K562 (cell line): ENCODE results near the gene ANKS3. TPM values are rescaled to one million over a fixed set of nuclear protein-coding genes. Genes with fewer than 3 reads are reported as not detected.

ENCODE experiments used
- BRD4 ChIP-seq: fragments of 200-600 bp; sonication (generic); IDR thresholded peaks from 2 replicates; pipeline ENCODE4 v1.6.1; 2017; ENCODE audit warnings: inconsistent platforms
- CGGBP1 ChIP-seq: fragments of 250-450 bp; sonication (Bioruptor Pico); IDR thresholded peaks from 2 replicates; pipeline ENCODE4 v1.9.0; 2021; ENCODE audit warnings: mild to moderate bottlenecking
- CTCF ChIP-seq, 3 experiments: IDR thresholded peaks in 2 of 3; conservative IDR thresholded peaks in 1 of 3; 2 replicates each; pipeline ENCODE4 v1.5.1; 2011 to 2012; ENCODE audit warnings: low read length in 3 of 3, mild to moderate bottlenecking in 3 of 3, control low read depth in 2 of 3, improper control_type of control experiment in 1 of 3, inconsistent platforms in 1 of 3, low read depth in 1 of 3, mixed read lengths in 1 of 3, moderate library complexity in 1 of 3; ENCODE audit not compliant: insufficient read depth in 2 of 3
- DPF2 ChIP-seq: fragments of 450-650 bp; IDR thresholded peaks from 2 replicates; pipeline ENCODE4 v1.6.1; 2016
- ESRRB ChIP-seq: fragments of 250-450 bp; sonication (Bioruptor Pico); IDR thresholded peaks from 2 replicates; pipeline ENCODE4 v1.5.0; 2020; ENCODE audit warnings: mild to moderate bottlenecking, moderate library complexity, borderline replicate concordance
- GABPA ChIP-seq: fragments of 200-800 bp; sonication (Bioruptor generic); conservative IDR thresholded peaks from 2 replicates; pipeline ENCODE4 v1.6.1; 2016; ENCODE audit warnings: low read depth, missing genetic modification characterization, missing compliant biosample characterization
- GTF2A2 ChIP-seq: IDR thresholded peaks from 2 replicates; pipeline ENCODE4 v1.6.1; 2016; ENCODE audit warnings: mild to moderate bottlenecking, missing genetic modification characterization, missing compliant biosample characterization
- HMBOX1 ChIP-seq: sonication (generic); IDR thresholded peaks from 2 replicates; pipeline ENCODE4 v1.6.1; 2016
- ID3 ChIP-seq, 2 experiments: fragments of 250-450 bp in 1 of 2; fragments of 450-650 bp in 1 of 2; sonication (Bioruptor Pico) in 1 of 2; IDR thresholded peaks; 2 replicates each; pipeline versions ENCODE4 v1.6.1 to v1.8.0; 2016 to 2021; ENCODE audit warnings: mild to moderate bottlenecking in 2 of 2, moderate library complexity in 2 of 2, missing compliant biosample characterization in 1 of 2, missing genetic modification characterization in 1 of 2
- MXI1 ChIP-seq: IDR thresholded peaks from 2 replicates; pipeline ENCODE4 v1.6.1; 2011; ENCODE audit warnings: low read depth, mild to moderate bottlenecking, improper control_type of control experiment, low read length
- NFATC3 ChIP-seq: fragments of 450-650 bp; IDR thresholded peaks from 2 replicates; pipeline ENCODE4 v1.6.1; 2017; ENCODE audit warnings: mild to moderate bottlenecking
- NR1H2 ChIP-seq: sonication (generic); formaldehyde crosslinking; IDR thresholded peaks from 2 replicates; pipeline ENCODE4 v1.4.0; 2020; ENCODE audit warnings: mild to moderate bottlenecking, missing genetic modification reagents
- PRMT5 ChIP-seq: sonication (generic); formaldehyde crosslinking; IDR thresholded peaks from 2 replicates; pipeline ENCODE4 v1.5.0; 2020; ENCODE audit warnings: missing genetic modification reagents
- RUNX1 ChIP-seq: sonication (generic); IDR thresholded peaks from 2 replicates; pipeline ENCODE4 v1.6.1; 2016; ENCODE audit warnings: antibody characterized with exemption, low read depth
- TBL1XR1 ChIP-seq, 2 experiments: IDR thresholded peaks; 2 replicates each; pipeline ENCODE4 v1.6.1; 2012; ENCODE audit warnings: improper control_type of control experiment in 2 of 2, low read length in 2 of 2, mild to moderate bottlenecking in 1 of 2
- THRB ChIP-seq: fragments of 450-650 bp; formaldehyde crosslinking; conservative IDR thresholded peaks from 2 replicates; pipeline ENCODE4 v1.4.0; 2022; ENCODE audit warnings: mild to moderate bottlenecking, missing genetic modification characterization
- TOE1 ChIP-seq, 2 experiments: fragments of 450-650 bp in 1 of 2; sonication (generic) in 1 of 2; formaldehyde crosslinking in 1 of 2; IDR thresholded peaks; 2 replicates each; pipeline versions ENCODE4 v1.7.1 to v1.8.0; 2016 to 2022; ENCODE audit warnings: borderline replicate concordance in 2 of 2, mild to moderate bottlenecking in 2 of 2, antibody characterized with exemption in 1 of 2, inconsistent platforms in 1 of 2, low read depth in 1 of 2, missing genetic modification reagents in 1 of 2, moderate library complexity in 1 of 2
- ZBTB34 ChIP-seq: fragments of 250-450 bp; sonication (Bioruptor Pico); IDR thresholded peaks from 2 replicates; pipeline ENCODE4 v1.8.0; 2021; ENCODE audit warnings: mild to moderate bottlenecking, moderate library complexity
- ZNF134 ChIP-seq: fragments of 250-450 bp; sonication (Bioruptor Pico); conservative IDR thresholded peaks from 2 replicates; pipeline ENCODE4 v1.4.0; 2020
- ZNF436 ChIP-seq: fragments of 250-450, 450-650 bp; sonication (Bioruptor Pico); formaldehyde crosslinking; IDR thresholded peaks from 2 replicates; pipeline ENCODE4 v1.7.0; 2020; ENCODE audit warnings: mild to moderate bottlenecking
- ZNF699 ChIP-seq: fragments of 250-450 bp; sonication (Bioruptor Pico); IDR thresholded peaks from 2 replicates; pipeline ENCODE4 v1.8.0; 2021; ENCODE audit warnings: mild to moderate bottlenecking, moderate library complexity; ENCODE audit not compliant: insufficient replicate concordance
- polyA plus RNA-seq, 8 experiments: library from polyadenylated mRNA; depleted of rRNA in 4 of 8; stranded (reverse) in 5 of 8; unstranded in 3 of 8; fragments of >200 nt; fragmentation: Nextera tagmentation in 2 of 8; fragmentation: Illumina TruSeq in 1 of 8; extraction: Ambion mirVana in 2 of 8; extraction: Trizol in 1 of 8; gene quantifications; 2 replicates each; pipeline versions ENCODE4 v1.2.1 to v1.2.3, GENCODE V29; 2011 to 2014; ENCODE audit warnings: inconsistent platforms in 1 of 8, missing spikeins in 1 of 8
- total RNA-seq, 7 experiments: library from RNA; depleted of rRNA in 6 of 7; stranded (reverse); fragments of >200 nt in 6 of 7; fragmentation: Illumina TruSeq in 2 of 7; extraction: Trizol in 2 of 7; gene quantifications; 2 replicates each; pipeline versions ENCODE4 v1.2.1 to v1.2.3, GENCODE V29; 2011 to 2021; ENCODE audit warnings: low replicate concordance in 1 of 7

ANKS3 gene
- total and polyA plus RNA-seq, 9 of the 15 experiments (the other 6 are each of a cell fraction or from before 2014, with no cell fraction given), result 0.43 to 25.7 (median 14.8) TPM

GRCh38 chr16:4768549-4769305 is 34.7 kb upstream of the ANKS3 start (continued):
- no peak for TF ChIP-seq ID3 (CRISPR knock-in tag; IDR thresholded peaks at IDR 0.05)
- TF ChIP-seq ID3 (tag; IDR thresholded peaks at IDR 0.05), result 0 out of 2 replicates have a peak, but pooled peaks have one; percentile 24
- TF ChIP-seq GABPA (tag), result peak; percentile 94
- no peak for TF ChIP-seq ESRRB
- no peak for TF ChIP-seq BRD4
- TF ChIP-seq TBL1XR1 (IDR thresholded peaks at IDR 0.05; ENCODE audit: low read length in 2 of 2), result peak; percentile 10 to 26; a peak in 1 of 4 replicates
- no peak for TF ChIP-seq CGGBP1 (CRISPR knock-in tag)
- TF ChIP-seq HMBOX1, result peak; percentile 49; the same call in 1 of the 2 replicates
- TF ChIP-seq PRMT5, result no peak
- no peak for TF ChIP-seq NFATC3
- TF ChIP-seq ZNF436 (CRISPR knock-in tag), result no peak
- no peak for TF ChIP-seq GTF2A2 (tag)
- TF ChIP-seq ZNF134, result peak; percentile 89
- TF ChIP-seq ZNF699 (CRISPR knock-in tag), result no peak
- no peak for TF ChIP-seq MXI1
- TF ChIP-seq CTCF (IDR thresholded peaks at IDR 0.05 in 2 of 3, conservative IDR thresholded peaks at IDR 0.05 in 1 of 3; ENCODE audit: insufficient read depth in 2 of 3, low read depth in 1 of 3, low read length in 3 of 3), result no peak
- 0 out of 2 replicates have a peak, but pooled peaks have one; percentile 35 for TF ChIP-seq NR1H2 (CRISPR knock-in tag)
- TF ChIP-seq THRB (CRISPR knock-in tag), result no peak
- TF ChIP-seq RUNX1, result no peak
- peak; percentile 20; the same call in 1 of the 2 replicates for TF ChIP-seq TOE1 (IDR thresholded peaks at IDR 0.05; ENCODE audit: borderline replicate concordance)
- TF ChIP-seq TOE1 (CRISPR knock-in tag; IDR thresholded peaks at IDR 0.05; ENCODE audit: borderline replicate concordance, low read depth), result no peak
- no peak for TF ChIP-seq DPF2
- no peak for TF ChIP-seq ZBTB34 (CRISPR knock-in tag)
